H9 (cell line): ENCODE measurements around the gene ZER1. TPM values are rescaled to one million over a fixed set of nuclear protein-coding genes. Genes with fewer than 3 reads are reported as not detected.

Experiments used
- DNase-seq: peaks from one replicate; pipeline ENCODE4 v3.0.0-alpha.2; 2017
- H2AFZ ChIP-seq: one replicate; pipeline ENCODE4 v1.6.1; 2013; ENCODE audit warnings: mild to moderate bottlenecking, low read length, control low read depth, moderate library complexity
- H2AK5ac ChIP-seq: 2 replicates; pipeline ENCODE4 v1.6.1; 2013; ENCODE audit warnings: low read length, control low read depth, mixed read lengths; ENCODE audit not compliant: insufficient read length
- H2BK120ac ChIP-seq: one replicate; pipeline ENCODE4 v1.6.1; 2013; ENCODE audit warnings: low read depth, mild to moderate bottlenecking, low read length, control low read depth, inconsistent platforms; ENCODE audit not compliant: poor library complexity, severe bottlenecking
- H2BK12ac ChIP-seq: 2 replicates; pipeline ENCODE4 v1.6.1; 2013; ENCODE audit warnings: low read length, control low read depth, mixed read lengths, low read depth; ENCODE audit not compliant: insufficient read length
- H2BK15ac ChIP-seq: 2 replicates; pipeline ENCODE4 v1.6.1; 2013; ENCODE audit warnings: low read depth, low read length, control low read depth
- H2BK20ac ChIP-seq: one replicate; pipeline ENCODE4 v1.6.1; 2013; ENCODE audit warnings: low read depth, mild to moderate bottlenecking, low read length, control low read depth, inconsistent platforms; ENCODE audit not compliant: poor library complexity, severe bottlenecking
- H2BK5ac ChIP-seq: 2 replicates; pipeline ENCODE4 v1.6.1; 2013; ENCODE audit warnings: low read length, control low read depth, mixed read lengths; ENCODE audit not compliant: insufficient read length
- H3K14ac ChIP-seq: 2 replicates; pipeline ENCODE4 v1.6.1; 2013; ENCODE audit warnings: low read length, control low read depth; ENCODE audit not compliant: insufficient read depth
- H3K18ac ChIP-seq: 2 replicates; pipeline ENCODE4 v1.6.1; 2013; ENCODE audit warnings: low read depth, mild to moderate bottlenecking, mixed read lengths, low read length, control low read depth; ENCODE audit not compliant: insufficient read length
- H3K23ac ChIP-seq: 2 replicates; pipeline ENCODE4 v1.6.1; 2013; ENCODE audit warnings: low read length, control low read depth, mixed read lengths, low read depth; ENCODE audit not compliant: insufficient read length
- H3K23me2 ChIP-seq: 2 replicates; pipeline ENCODE4 v1.6.1; 2013; ENCODE audit warnings: low read depth, mild to moderate bottlenecking, mixed read lengths, low read length, control low read depth; ENCODE audit not compliant: insufficient read length, poor library complexity, severe bottlenecking
- H3K27ac ChIP-seq: 2 replicates; pipeline ENCODE4 v1.5.1; 2013; ENCODE audit warnings: low read length, control low read depth, mixed read lengths, low read depth; ENCODE audit not compliant: insufficient read length
- H3K27me3 ChIP-seq: 2 replicates; pipeline ENCODE4 v1.6.1; 2013; ENCODE audit warnings: low read length, control low read depth, inconsistent platforms; ENCODE audit not compliant: insufficient read depth
- H3K4ac ChIP-seq: 2 replicates; pipeline ENCODE4 v1.6.1; 2013; ENCODE audit warnings: low read depth, mild to moderate bottlenecking, control low read depth, inconsistent platforms, low read length, moderate library complexity
- H3K4me1 ChIP-seq: 2 replicates; pipeline ENCODE4 v1.6.1; 2013; ENCODE audit warnings: low read length, control low read depth, inconsistent platforms; ENCODE audit not compliant: insufficient read depth
- H3K4me2 ChIP-seq: 2 replicates; pipeline ENCODE4 v1.6.1; 2013; ENCODE audit warnings: low read length, control low read depth, mixed read lengths; ENCODE audit not compliant: insufficient read length, insufficient read depth
- H3K56ac ChIP-seq: 2 replicates; pipeline ENCODE4 v1.6.1; 2013; ENCODE audit warnings: low read depth, mild to moderate bottlenecking, mixed read lengths, low read length, control low read depth; ENCODE audit not compliant: insufficient read length
- H3K79me1 ChIP-seq: 2 replicates; pipeline ENCODE4 v1.6.1; 2013; ENCODE audit warnings: low read depth, mild to moderate bottlenecking, moderate library complexity, low read length, control low read depth, inconsistent platforms; ENCODE audit not compliant: insufficient read depth, poor library complexity, severe bottlenecking
- H3K79me2 ChIP-seq: 2 replicates; pipeline ENCODE4 v1.6.1; 2013; ENCODE audit warnings: low read length, control low read depth, inconsistent platforms; ENCODE audit not compliant: insufficient read depth
- H3K9ac ChIP-seq: 2 replicates; pipeline ENCODE4 v1.6.1; 2013; ENCODE audit warnings: low read length, control low read depth, mixed read lengths; ENCODE audit not compliant: insufficient read length; ENCODE audit errors: extremely low read depth
- H3K9me3 ChIP-seq: one replicate; pipeline ENCODE4 v1.6.1; 2013; ENCODE audit warnings: low read depth, low read length, inconsistent platforms; ENCODE audit not compliant: control insufficient read depth
- H3T11ph ChIP-seq: one replicate; pipeline ENCODE4 v1.6.1; 2013; ENCODE audit warnings: mild to moderate bottlenecking, low read length, control low read depth, inconsistent platforms
- H4K20me1 ChIP-seq: one replicate; pipeline ENCODE4 v1.6.1; 2013; ENCODE audit not compliant: control insufficient read depth, insufficient read length, insufficient read depth
- H4K5ac ChIP-seq: 2 replicates; pipeline ENCODE4 v1.6.1; 2013; ENCODE audit warnings: low read depth, mild to moderate bottlenecking, mixed read lengths, low read length, control low read depth; ENCODE audit not compliant: insufficient read length
- H4K8ac ChIP-seq: replicated peaks from 2 replicates; pipeline ENCODE4 v1.6.1; 2013; ENCODE audit warnings: low read length, control low read depth, mixed read lengths, low read depth; ENCODE audit not compliant: insufficient read length
- H4K91ac ChIP-seq: 2 replicates; pipeline ENCODE4 v1.6.1; 2013; ENCODE audit warnings: low read depth, mild to moderate bottlenecking, moderate library complexity, mixed read lengths, low read length, control low read depth; ENCODE audit not compliant: insufficient read length
- H3K27ac Mint-ChIP-seq, 3 experiments: 2 replicates in 2 of 3; 3 replicates in 1 of 3; pipeline ENCODE4 v1.8.0; 2020 to 2021; ENCODE audit warnings: mixed read lengths in 3 of 3, mild to moderate bottlenecking in 1 of 3, moderate library complexity in 1 of 3
- H3K27me3 Mint-ChIP-seq: 2 replicates; pipeline ENCODE4 v1.8.0; 2021; ENCODE audit warnings: low read depth, mild to moderate bottlenecking, moderate library complexity, mixed read lengths
- H3K36me3 Mint-ChIP-seq, 3 experiments: 2 replicates in 2 of 3; 3 replicates in 1 of 3; pipeline ENCODE4 v1.8.0; 2020 to 2021; ENCODE audit warnings: low read depth in 3 of 3, mixed read lengths in 3 of 3; ENCODE audit not compliant: insufficient read depth in 1 of 3
- H3K4me1 Mint-ChIP-seq, 2 experiments: 2 replicates each; pipeline ENCODE4 v1.8.0; 2020; ENCODE audit warnings: mixed read lengths in 2 of 2
- H3K4me3 Mint-ChIP-seq, 2 experiments: 2 replicates in 1 of 2; 3 replicates in 1 of 2; pipeline ENCODE4 v1.8.0; 2020 to 2021; ENCODE audit warnings: mild to moderate bottlenecking in 2 of 2, mixed read lengths in 2 of 2, moderate library complexity in 1 of 2
- H3K9me3 Mint-ChIP-seq, 2 experiments: 2 replicates in 1 of 2; 3 replicates in 1 of 2; pipeline ENCODE4 v1.8.0; 2020; ENCODE audit warnings: mild to moderate bottlenecking in 2 of 2, mixed read lengths in 2 of 2, moderate library complexity in 1 of 2
- CTCF ChIP-seq: fragments of 200-600 bp; sonication (generic); conservative IDR thresholded peaks from 3 replicates; pipeline ENCODE4 v1.8.0; 2021; ENCODE audit warnings: antibody characterized with exemption, mild to moderate bottlenecking
- WGBS: extraction: QIAGEN DNeasy Blood & Tissue Kit; methylation state at CpG from one replicate; pipeline ENCODE4 v1.1.7; 2013; ENCODE audit warnings: missing lambda C conversion rate, low lambda C conversion rate, mixed read lengths; ENCODE audit not compliant: insufficient read length; ENCODE audit errors: extremely low coverage; 5-methylcytosine and 5-hydroxymethylcytosine counted together
- total RNA-seq: library from RNA; stranded (reverse); gene quantifications from 2 replicates; pipeline ENCODE4 v1.2.1, GENCODE V29; 2021

Gene ZER1
- total RNA-seq, 1 experiment from 2014 or later = 24.2 TPM

GRCh38 chr9:128765499-128765898, 6.2 kb downstream of the ZER1 start:
- no peak overlapping the region for H2AFZ ChIP-seq
- no peak overlapping the region for H3K9ac ChIP-seq
- H3K79me1 ChIP-seq = no peaks in the 10 kb centered on the region
- no peaks in the 10 kb centered on the region; the same call in 1 of the 2 replicates for H3K79me2 ChIP-seq
- no peak overlapping the region for H3K14ac ChIP-seq
- no peak overlapping the region for H2BK12ac ChIP-seq
- no peaks in the 10 kb centered on the region for H4K20me1 ChIP-seq
- no peak overlapping the region for H2BK120ac ChIP-seq
- H4K5ac ChIP-seq = no peak overlapping the region
- H3K4ac ChIP-seq = no peak overlapping the region
- H3T11ph ChIP-seq = no peak overlapping the region
- TF ChIP-seq CTCF = no peak
- H3K27me3 Mint-ChIP-seq = no peaks in the 10 kb centered on the region
- no peaks in the 10 kb centered on the region for H3K9me3 Mint-ChIP-seq
- DNase-seq = no peak
- H2BK5ac ChIP-seq = no peak overlapping the region
- H3K36me3 Mint-ChIP-seq = peaks cover 0 to 6% (median 0%) of the 10 kb centered on the region in 3 experiments; a peak in 2 of 7 replicates
- H3K4me3 Mint-ChIP-seq = no peak overlapping the region
- H3K9me3 ChIP-seq = no peaks in the 10 kb centered on the region
- WGBS = no CpG with 5 or more reads among the region's 3 CpGs
- H3K23me2 ChIP-seq = no peaks in the 10 kb centered on the region
- H3K4me2 ChIP-seq = no peak overlapping the region
- H3K27ac Mint-ChIP-seq = peak overlapping the region in 2 of 3 experiments; percentile 46 to 53; a peak in 3 of 7 replicates
- H3K23ac ChIP-seq = no peak overlapping the region
- no peak overlapping the region for H2BK20ac ChIP-seq
- no peaks in the 10 kb centered on the region; the same call in 1 of the 2 replicates for H3K4me1 ChIP-seq
- H4K8ac ChIP-seq = no peak overlapping the region
- H2AK5ac ChIP-seq = no peak overlapping the region
- H3K27ac ChIP-seq = no peak overlapping the region
- H3K4me1 Mint-ChIP-seq = peaks cover 17 to 18% of the 10 kb centered on the region in 2 experiments
- H3K56ac ChIP-seq = no peak overlapping the region
- H4K91ac ChIP-seq = no peak overlapping the region
- no peak overlapping the region for H3K18ac ChIP-seq
- no peaks in the 10 kb centered on the region for H3K27me3 ChIP-seq
- no peak overlapping the region for H2BK15ac ChIP-seq
